IPS-15b (cell line): Measurements from ENCODE around the gene GRID1.
"Not testable (repeated sequence)": the region's sequence is repeated elsewhere in the genome, so short reads cannot be mapped to it uniquely, and the experiment has no call there.

Experiments used
- H3K27me3 ChIP-seq: one replicate; pipeline ENCODE4 v1.6.1; 2013; ENCODE audit warnings: low read length; ENCODE audit not compliant: control insufficient read depth, insufficient read depth
- H3K36me3 ChIP-seq: one replicate; pipeline ENCODE4 v1.6.1; 2013; ENCODE audit warnings: low read length; ENCODE audit not compliant: control insufficient read depth, insufficient read depth
- H3K4me1 ChIP-seq: one replicate; pipeline ENCODE4 v1.6.1; 2013; ENCODE audit warnings: mild to moderate bottlenecking, low read length; ENCODE audit not compliant: control insufficient read depth, insufficient read depth
- H3K4me3 ChIP-seq: one replicate; pipeline ENCODE4 v1.5.1; 2013; ENCODE audit warnings: low read depth, low read length
- H3K9ac ChIP-seq: one replicate; pipeline ENCODE4 v1.6.1; 2013; ENCODE audit warnings: low read depth, mild to moderate bottlenecking, low read length
- H3K9me3 ChIP-seq: one replicate; pipeline ENCODE4 v1.6.1; 2013; ENCODE audit warnings: mild to moderate bottlenecking, low read length; ENCODE audit not compliant: control insufficient read depth, insufficient read depth

Gene GRID1

GRCh38 chr10:86033581-86033980, 333.0 kb downstream of the GRID1 start:
- H3K4me3 ChIP-seq: no peak overlapping the region
- H3K9me3 ChIP-seq: no peaks in the 10 kb centered on the region
- no peak overlapping the region for H3K9ac ChIP-seq
- H3K36me3 ChIP-seq: no peaks in the 10 kb centered on the region
- no peaks in the 10 kb centered on the region for H3K27me3 ChIP-seq
- no peaks in the 10 kb centered on the region for H3K4me1 ChIP-seq

GRCh38 chr10:86032087-86032486, 334.5 kb downstream of the GRID1 start:
- H3K36me3 ChIP-seq, H3K4me3 ChIP-seq, H3K9ac ChIP-seq, H3K4me1 ChIP-seq, H3K9me3 ChIP-seq, H3K27me3 ChIP-seq: not testable (repeated sequence)

DNA sequence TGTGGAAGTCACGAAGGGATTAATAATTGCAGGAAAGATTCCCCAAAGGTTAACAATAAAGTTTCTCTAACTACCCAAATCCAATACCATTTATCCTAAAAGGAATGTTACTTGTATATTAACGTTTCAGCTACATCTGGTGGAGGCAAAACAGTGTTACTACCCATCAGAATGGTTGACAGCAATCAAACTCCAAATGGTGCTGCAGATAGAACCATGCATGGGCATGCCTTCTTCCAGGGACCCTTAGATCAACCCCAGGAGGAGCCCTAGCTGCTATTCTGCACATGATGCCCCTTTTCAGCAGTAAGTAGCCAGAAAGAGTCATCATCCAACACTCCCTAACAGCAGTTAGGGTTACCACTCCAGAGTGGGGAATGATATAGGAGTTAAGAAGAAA, 336.3 kb downstream of the GRID1 start:
- Histone ChIP-seq H3K4me1 (no peaks in the 10 kb centered on the region), H3K36me3 (no peaks in the 10 kb centered on the region), H3K9ac (no peak overlapping the region), H3K27me3 (no peaks in the 10 kb centered on the region), H3K9me3 (no peaks in the 10 kb centered on the region), H3K4me3 (no peak overlapping the region)

DNA sequence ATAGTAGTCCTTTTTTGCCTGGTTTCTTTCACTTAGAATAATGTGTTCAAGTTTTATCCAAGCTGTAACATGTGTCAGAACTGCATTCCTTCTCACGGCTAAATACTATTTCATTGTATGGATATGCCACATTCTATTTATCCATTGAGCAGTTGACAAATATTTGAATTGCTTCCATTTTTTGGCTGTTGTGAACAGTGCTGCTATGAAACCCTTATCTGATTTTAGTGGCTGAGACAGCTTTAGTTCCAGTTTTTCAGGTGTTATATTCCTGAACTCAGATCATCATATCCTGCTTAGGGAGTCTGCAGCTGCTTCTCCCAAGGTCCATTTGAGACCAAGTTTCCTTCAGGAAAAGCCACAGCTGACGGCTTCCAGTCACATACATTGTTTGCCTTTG, 339.2 kb downstream of the GRID1 start:
- no peaks in the 10 kb centered on the region for H3K36me3 ChIP-seq
- H3K9me3 ChIP-seq: no peaks in the 10 kb centered on the region
- H3K4me1 ChIP-seq: no peaks in the 10 kb centered on the region
- no peaks in the 10 kb centered on the region for H3K27me3 ChIP-seq
- no peak overlapping the region for H3K9ac ChIP-seq
- H3K4me3 ChIP-seq: no peak overlapping the region

DNA sequence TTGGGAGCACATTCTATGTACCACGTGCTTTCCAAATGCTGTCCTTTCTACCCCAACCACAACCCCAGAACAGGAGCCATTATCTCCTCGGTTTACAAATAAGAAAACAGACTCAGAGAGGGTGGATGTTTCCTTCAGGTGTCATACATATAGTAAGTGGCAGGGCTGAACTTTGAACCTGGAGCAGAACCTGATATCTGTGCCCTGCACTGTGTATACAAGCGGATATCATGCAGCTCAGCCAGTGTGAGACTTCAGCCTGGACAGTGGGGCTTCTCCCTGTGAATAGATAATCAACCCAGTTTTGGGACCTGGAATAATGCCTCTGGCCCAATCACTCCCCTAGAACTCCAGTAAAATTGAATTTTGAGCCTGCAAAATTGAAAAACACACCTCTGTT, 341.1 kb downstream of the GRID1 start:
- no peaks in the 10 kb centered on the region for H3K27me3 ChIP-seq

DNA sequence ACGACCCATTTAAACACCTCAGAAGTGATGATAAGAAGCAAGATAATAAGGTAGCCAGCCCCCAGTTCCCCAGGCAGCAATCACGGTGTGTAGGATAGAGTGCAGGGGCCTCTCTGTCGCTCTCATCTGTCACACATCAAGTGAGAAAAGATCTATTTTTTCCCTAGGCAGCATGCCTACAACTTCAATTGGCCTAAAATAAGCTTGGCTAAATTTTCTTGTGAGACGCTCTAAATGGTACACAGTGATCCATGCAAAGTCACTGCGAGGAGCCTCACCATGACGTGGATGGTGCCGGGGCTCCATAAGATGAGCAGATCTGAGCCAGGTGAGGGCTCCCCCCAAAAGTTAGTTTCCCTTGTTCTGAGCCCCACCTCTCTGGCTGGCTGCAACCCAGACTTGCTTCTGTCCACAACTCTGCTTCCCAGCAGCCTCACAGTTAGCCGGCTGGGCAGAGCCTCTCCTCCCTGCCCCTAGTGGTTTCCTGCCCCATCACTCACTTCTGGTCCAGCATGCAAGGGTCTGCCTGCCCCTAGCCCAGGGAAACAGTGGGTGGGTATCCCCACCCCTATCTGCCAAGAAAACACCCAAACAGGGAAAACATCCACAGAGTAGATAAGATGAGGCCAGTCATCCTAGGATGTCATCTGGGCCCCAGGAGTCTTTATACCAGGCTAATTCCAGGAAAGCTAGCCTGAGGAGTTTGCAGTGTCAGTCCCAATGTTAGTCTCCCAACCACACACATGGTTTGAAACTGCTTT, 342.1 kb downstream of the GRID1 start:
- H3K4me3 ChIP-seq: no peak overlapping the region
- no peaks in the 10 kb centered on the region for H3K27me3 ChIP-seq
- H3K9ac ChIP-seq: no peak overlapping the region
- H3K9me3 ChIP-seq: no peaks in the 10 kb centered on the region
- no peaks in the 10 kb centered on the region for H3K4me1 ChIP-seq
- H3K36me3 ChIP-seq: no peaks in the 10 kb centered on the region

More for the DNA sequence above, 341.1 kb downstream of the GRID1 start:
- H3K4me3 ChIP-seq: no peak overlapping the region
- no peaks in the 10 kb centered on the region for H3K36me3 ChIP-seq
- H3K9ac ChIP-seq: no peak overlapping the region
- no peaks in the 10 kb centered on the region for H3K9me3 ChIP-seq
- no peaks in the 10 kb centered on the region for H3K4me1 ChIP-seq

GRCh38 chr10:86023931-86024280, 342.7 kb downstream of the GRID1 start:
- Histone ChIP-seq H3K9ac (no peak overlapping the region), H3K36me3 (no peaks in the 10 kb centered on the region), H3K27me3 (no peaks in the 10 kb centered on the region), H3K4me1 (no peaks in the 10 kb centered on the region), H3K9me3 (no peaks in the 10 kb centered on the region), H3K4me3 (no peak overlapping the region)

DNA sequence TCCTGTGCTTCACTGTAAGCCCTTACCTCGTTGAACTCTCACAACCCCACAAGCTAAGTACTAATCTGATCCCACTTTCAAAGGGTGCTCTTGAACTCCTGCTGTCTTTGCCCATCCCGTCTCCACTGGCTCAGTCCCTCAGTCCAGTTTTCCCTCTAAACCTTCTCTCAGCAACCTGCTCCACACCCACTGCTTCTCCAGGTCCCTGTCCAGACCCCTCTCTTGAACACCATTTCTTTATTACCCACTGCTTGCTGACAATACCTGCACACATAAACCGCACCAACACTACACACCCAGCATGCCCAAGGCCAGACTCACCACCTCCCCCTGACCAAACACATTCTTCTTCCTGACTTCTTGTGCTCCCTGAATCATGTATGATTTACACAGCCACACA, 343.3 kb downstream of the GRID1 start:
- no peaks in the 10 kb centered on the region for H3K36me3 ChIP-seq
- no peak overlapping the region for H3K9ac ChIP-seq
- no peak overlapping the region for H3K4me3 ChIP-seq
- H3K9me3 ChIP-seq: no peaks in the 10 kb centered on the region
- H3K4me1 ChIP-seq: no peaks in the 10 kb centered on the region
- no peaks in the 10 kb centered on the region for H3K27me3 ChIP-seq

DNA sequence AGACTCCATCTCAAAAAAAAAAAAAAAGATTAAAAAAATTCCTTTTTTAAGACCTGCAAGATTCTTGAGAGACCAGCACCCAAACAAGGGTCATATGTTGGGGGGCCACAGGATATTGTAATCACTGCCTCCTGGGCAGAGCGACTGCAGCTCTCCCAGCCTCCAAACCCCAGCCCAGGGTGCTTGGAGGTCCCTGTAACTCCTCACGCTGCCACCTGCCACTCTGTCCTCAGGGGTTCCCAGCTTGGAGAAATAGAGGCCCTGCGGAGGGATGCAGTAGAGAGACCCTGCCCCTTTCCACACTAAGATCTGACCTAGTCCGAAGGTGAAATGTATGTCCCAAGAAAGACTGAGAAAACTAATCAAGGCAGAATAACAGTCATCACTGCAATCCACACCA, 343.7 kb downstream of the GRID1 start:
- no peaks in the 10 kb centered on the region for H3K4me1 ChIP-seq
- H3K9ac ChIP-seq: no peak overlapping the region
- H3K36me3 ChIP-seq: no peaks in the 10 kb centered on the region
- no peak overlapping the region for H3K4me3 ChIP-seq
- no peaks in the 10 kb centered on the region for H3K9me3 ChIP-seq
- H3K27me3 ChIP-seq: no peaks in the 10 kb centered on the region

DNA sequence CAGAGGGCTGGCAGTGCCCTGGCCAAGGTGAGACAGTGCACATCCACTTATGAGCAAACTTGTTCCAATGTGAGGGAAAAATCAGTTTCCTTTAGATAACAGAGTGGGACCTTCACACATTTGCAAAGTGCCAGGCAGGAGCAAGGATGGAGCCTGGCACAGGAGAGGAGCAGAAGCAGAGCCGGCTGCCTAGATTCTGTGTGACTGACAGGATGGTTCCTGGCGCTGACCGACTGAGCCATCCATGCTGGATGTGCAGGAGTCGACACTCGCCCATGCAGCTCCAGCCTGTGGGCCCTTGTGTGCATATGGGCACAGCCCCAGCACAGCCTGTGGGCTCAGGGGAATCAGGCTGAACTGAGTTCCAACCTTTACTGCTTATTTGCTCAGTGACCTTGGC, 346.5 kb downstream of the GRID1 start:
- H3K36me3 ChIP-seq: no peaks in the 10 kb centered on the region
- H3K9me3 ChIP-seq: no peaks in the 10 kb centered on the region
- H3K9ac ChIP-seq: no peak overlapping the region
- no peaks in the 10 kb centered on the region for H3K4me1 ChIP-seq
- H3K27me3 ChIP-seq: no peaks in the 10 kb centered on the region
- no peak overlapping the region for H3K4me3 ChIP-seq

GRCh38 chr10:86019141-86019540, 347.5 kb downstream of the GRID1 start:
- H3K4me3 ChIP-seq: no peak overlapping the region
- H3K27me3 ChIP-seq: no peaks in the 10 kb centered on the region
- no peaks in the 10 kb centered on the region for H3K9me3 ChIP-seq
- no peaks in the 10 kb centered on the region for H3K4me1 ChIP-seq
- no peaks in the 10 kb centered on the region for H3K36me3 ChIP-seq
- H3K9ac ChIP-seq: no peak overlapping the region

- no peak overlapping the region for H3K9ac ChIP-seq
- H3K4me1 ChIP-seq: no peaks in the 10 kb centered on the region
- H3K36me3 ChIP-seq: no peaks in the 10 kb centered on the region
- no peaks in the 10 kb centered on the region for H3K27me3 ChIP-seq
- no peak overlapping the region for H3K4me3 ChIP-seq
- H3K9me3 ChIP-seq: no peaks in the 10 kb centered on the region
Measured at GRCh38 chr10:86018735-86019058, 347.9 kb downstream of the GRID1 start.
